A673 (cell line): Measurements from ENCODE around the gene FRMD4A.

ENCODE experiments used
- CTCF ChIP-seq: fragments of 300-800, 200-600 bp; sonication (generic); conservative IDR thresholded peaks from 2 replicates; pipeline ENCODE4 v1.5.1; 2017; ENCODE audit warnings: low read depth, mild to moderate bottlenecking, antibody characterized with exemption, low read length, moderate library complexity, mixed read lengths
- EZH2 ChIP-seq: fragments of 200-600 bp; sonication (generic); IDR thresholded peaks from 2 replicates; pipeline ENCODE4 v1.6.1; 2017; ENCODE audit warnings: borderline replicate concordance, low read depth, mild to moderate bottlenecking, mixed read lengths, antibody characterized with exemption, low read length; ENCODE audit not compliant: poor library complexity, severe bottlenecking

- TF ChIP-seq CTCF (no peak), EZH2 (no peak)
Measured at GRCh38 chr10:14366760-14367159, 36.0 kb upstream of the FRMD4A start.
